Trophoblast cell (in vitro differentiated cells and primary cell): ENCODE results near the gene CD40.

ENCODE experiments used
- DNase-seq, 2 donors: peaks; one replicate each; pipeline ENCODE4 v3.0.0-alpha.2; 2016
- H2AFZ ChIP-seq: 2 replicates; pipeline ENCODE4 v1.6.1; 2013; ENCODE audit warnings: low read length, moderate library complexity, mild to moderate bottlenecking; ENCODE audit not compliant: insufficient read depth, poor library complexity
- H2AK5ac ChIP-seq: 2 replicates; pipeline ENCODE4 v1.6.1; 2013; ENCODE audit warnings: mild to moderate bottlenecking, low read length
- H2BK120ac ChIP-seq: 2 replicates; pipeline ENCODE4 v1.6.1; 2013; ENCODE audit warnings: low read length, mild to moderate bottlenecking, moderate library complexity; ENCODE audit not compliant: insufficient read depth, poor library complexity
- H2BK12ac ChIP-seq: 2 replicates; pipeline ENCODE4 v1.6.1; 2013; ENCODE audit warnings: mild to moderate bottlenecking, low read length, moderate library complexity
- H2BK5ac ChIP-seq: 2 replicates; pipeline ENCODE4 v1.6.1; 2013; ENCODE audit warnings: low read length, low read depth, moderate library complexity, mild to moderate bottlenecking; ENCODE audit not compliant: poor library complexity
- H3K14ac ChIP-seq: 2 replicates; pipeline ENCODE4 v1.6.1; 2013; ENCODE audit warnings: mild to moderate bottlenecking, low read length
- H3K18ac ChIP-seq: 2 replicates; pipeline ENCODE4 v1.6.1; 2013; ENCODE audit warnings: mild to moderate bottlenecking, low read length
- H3K23ac ChIP-seq: 2 replicates; pipeline ENCODE4 v1.6.1; 2013; ENCODE audit warnings: low read length
- H3K27ac ChIP-seq: 2 replicates; pipeline ENCODE4 v1.5.1; 2013; ENCODE audit warnings: low read depth, mild to moderate bottlenecking, inconsistent platforms, low read length, moderate library complexity
- H3K27me3 ChIP-seq: 2 replicates; pipeline ENCODE4 v1.6.1; 2013; ENCODE audit warnings: inconsistent platforms, mild to moderate bottlenecking, low read length, moderate library complexity; ENCODE audit not compliant: insufficient read depth
- H3K36me3 ChIP-seq, 2 experiments: 1 replicate in 1 of 2; 2 replicates in 1 of 2; pipeline ENCODE4 v1.6.1; 2013; ENCODE audit warnings: low read length in 2 of 2, mild to moderate bottlenecking in 2 of 2, moderate library complexity in 1 of 2; ENCODE audit not compliant: insufficient read depth in 2 of 2, control insufficient read depth in 1 of 2
- H3K4ac ChIP-seq: 2 replicates; pipeline ENCODE4 v1.6.1; 2013; ENCODE audit warnings: low read depth, mild to moderate bottlenecking, low read length, moderate library complexity
- H3K4me1 ChIP-seq, 2 experiments: 1 replicate in 1 of 2; 2 replicates in 1 of 2; pipeline ENCODE4 v1.6.1; 2013; ENCODE audit warnings: low read length in 2 of 2, mild to moderate bottlenecking in 2 of 2, moderate library complexity in 1 of 2; ENCODE audit not compliant: insufficient read depth in 2 of 2, control insufficient read depth in 1 of 2
- H3K4me2 ChIP-seq: 2 replicates; pipeline ENCODE4 v1.6.1; 2013; ENCODE audit warnings: inconsistent platforms, mild to moderate bottlenecking, low read length, moderate library complexity
- H3K4me3 ChIP-seq: 2 replicates; pipeline ENCODE4 v1.5.1; 2013; ENCODE audit warnings: mild to moderate bottlenecking, low read depth, low read length, inconsistent platforms
- H3K79me1 ChIP-seq: one replicate; pipeline ENCODE4 v1.6.1; 2013; ENCODE audit warnings: low read length
- H3K79me2 ChIP-seq: 2 replicates; pipeline ENCODE4 v1.6.1; 2013; ENCODE audit warnings: low read length, mild to moderate bottlenecking; ENCODE audit not compliant: control insufficient read depth, insufficient read depth, poor library complexity
- H3K9ac ChIP-seq: 2 replicates; pipeline ENCODE4 v1.6.1; 2013; ENCODE audit warnings: mild to moderate bottlenecking, low read length
- H3K9me3 ChIP-seq: 2 replicates; pipeline ENCODE4 v1.6.1; 2013; ENCODE audit warnings: low read depth, mild to moderate bottlenecking, control low read depth, inconsistent platforms, low read length; ENCODE audit not compliant: insufficient read depth
- H4K12ac ChIP-seq: 2 replicates; pipeline ENCODE4 v1.6.1; 2013; ENCODE audit warnings: low read depth, mild to moderate bottlenecking, low read length, moderate library complexity
- H4K8ac ChIP-seq: 2 replicates; pipeline ENCODE4 v1.6.1; 2013; ENCODE audit warnings: low read depth, mild to moderate bottlenecking, low read length, moderate library complexity
- H4K91ac ChIP-seq: one replicate; pipeline ENCODE4 v1.6.1; 2013; ENCODE audit warnings: low read depth, mild to moderate bottlenecking, low read length, moderate library complexity
- WGBS: extraction: QIAGEN DNeasy Blood & Tissue Kit; methylation state at CpG from one replicate; pipeline ENCODE4 v1.1.7; 2013; ENCODE audit warnings: missing lambda C conversion rate; ENCODE audit not compliant: insufficient read length, insufficient coverage; ENCODE audit errors: extremely low coverage; 5-methylcytosine and 5-hydroxymethylcytosine counted together

Gene CD40

DNA sequence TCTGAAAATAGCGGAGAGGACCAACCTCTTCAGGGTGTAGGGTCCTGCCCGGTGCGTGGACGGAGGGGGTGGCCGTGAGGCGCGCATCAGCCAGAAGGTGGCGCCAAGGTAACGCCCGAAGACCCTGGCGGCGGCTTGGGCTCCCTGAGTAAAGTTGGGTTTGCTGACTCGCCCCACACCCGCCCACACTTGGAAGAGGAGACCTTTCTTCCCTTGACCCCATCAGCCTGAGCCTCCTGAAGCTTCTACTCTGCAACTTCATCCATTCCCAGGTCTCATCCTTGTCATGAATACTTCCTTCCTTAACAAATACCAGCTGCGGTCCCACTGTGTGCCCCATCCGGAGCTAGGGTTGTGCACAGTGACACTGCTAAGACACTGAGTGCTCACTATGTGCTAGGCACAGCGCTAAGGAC is 14.6 kb downstream of the CD40 start:
- Histone ChIP-seq H2AK5ac (no peak overlapping the region), H3K4me2 (no peak overlapping the region), H3K9ac (no peak overlapping the region), H4K12ac (no peak overlapping the region), H4K91ac (no peak overlapping the region), H3K23ac (no peak overlapping the region), H3K27ac (no peak overlapping the region), H3K9me3 (no peaks in the 10 kb centered on the region), H3K36me3 (no peaks in the 10 kb centered on the region), H2BK12ac (no peak overlapping the region), H3K4me3 (no peak overlapping the region), H4K8ac (no peak overlapping the region), H3K27me3 (no peaks in the 10 kb centered on the region), H3K4me1 (no peaks in the 10 kb centered on the region), H2AFZ (no peak overlapping the region), H2BK120ac (no peak overlapping the region), H3K79me1 (no peaks in the 10 kb centered on the region), H3K18ac (no peak overlapping the region), H2BK5ac (no peak overlapping the region), H3K4ac (no peak overlapping the region), H3K79me2 (no peaks in the 10 kb centered on the region), H3K14ac (no peak overlapping the region)
- peak; percentile 40 to 68 for DNase-seq
- no CpG with 5 or more reads among the region's 17 CpGs for WGBS

GRCh38 chr20:46133886-46134654 is 16.0 kb downstream of the CD40 start:
- DNase-seq, result no peak
- no CpG with 5 or more reads among the region's 11 CpGs for WGBS
- no peaks in the 10 kb centered on the region for H3K4me1 ChIP-seq

DNA sequence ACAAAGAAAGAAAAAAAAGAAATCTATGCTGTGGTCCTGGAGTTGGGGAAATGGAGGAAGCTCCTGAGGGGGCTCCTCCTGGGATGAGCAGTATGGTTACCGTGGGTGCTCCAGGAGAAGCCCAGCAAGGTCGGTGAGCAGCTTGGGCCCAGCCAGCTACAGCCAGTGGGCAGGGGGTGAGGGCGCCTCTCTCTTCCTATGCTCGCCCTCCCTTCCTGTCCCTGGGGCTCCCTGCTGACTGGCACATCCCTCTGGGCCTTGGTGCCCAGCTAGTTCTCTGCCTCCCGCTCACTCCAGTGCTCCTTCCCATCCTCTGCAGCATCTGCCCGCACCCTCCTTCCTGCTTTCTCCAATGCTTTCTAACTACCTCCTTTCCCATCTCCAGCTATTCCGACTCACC is 16.6 kb downstream of the CD40 start:
- WGBS, result no CpG with 5 or more reads among the region's 7 CpGs

More at GRCh38 chr20:46133886-46134654, 16.0 kb downstream of the CD40 start:
- no peak overlapping the region for H3K14ac ChIP-seq
- no peak overlapping the region for H2AK5ac ChIP-seq
- no peak overlapping the region for H3K4ac ChIP-seq
- H3K4me2 ChIP-seq, result no peak overlapping the region
- no peaks in the 10 kb centered on the region for H3K36me3 ChIP-seq
- no peak overlapping the region for H2BK120ac ChIP-seq
- H3K18ac ChIP-seq, result no peak overlapping the region
- no peak overlapping the region for H3K9ac ChIP-seq
- H3K23ac ChIP-seq, result no peak overlapping the region
- H3K9me3 ChIP-seq, result no peaks in the 10 kb centered on the region
- no peaks in the 10 kb centered on the region for H3K79me1 ChIP-seq
- H2BK12ac ChIP-seq, result no peak overlapping the region
- H3K4me3 ChIP-seq, result no peak overlapping the region
- H4K91ac ChIP-seq, result no peak overlapping the region
- H2AFZ ChIP-seq, result no peak overlapping the region
- H3K79me2 ChIP-seq, result no peaks in the 10 kb centered on the region
- no peak overlapping the region for H4K8ac ChIP-seq
- H3K27me3 ChIP-seq, result no peaks in the 10 kb centered on the region
- no peak overlapping the region for H2BK5ac ChIP-seq
- no peak overlapping the region for H3K27ac ChIP-seq
- no peak overlapping the region for H4K12ac ChIP-seq

DNA sequence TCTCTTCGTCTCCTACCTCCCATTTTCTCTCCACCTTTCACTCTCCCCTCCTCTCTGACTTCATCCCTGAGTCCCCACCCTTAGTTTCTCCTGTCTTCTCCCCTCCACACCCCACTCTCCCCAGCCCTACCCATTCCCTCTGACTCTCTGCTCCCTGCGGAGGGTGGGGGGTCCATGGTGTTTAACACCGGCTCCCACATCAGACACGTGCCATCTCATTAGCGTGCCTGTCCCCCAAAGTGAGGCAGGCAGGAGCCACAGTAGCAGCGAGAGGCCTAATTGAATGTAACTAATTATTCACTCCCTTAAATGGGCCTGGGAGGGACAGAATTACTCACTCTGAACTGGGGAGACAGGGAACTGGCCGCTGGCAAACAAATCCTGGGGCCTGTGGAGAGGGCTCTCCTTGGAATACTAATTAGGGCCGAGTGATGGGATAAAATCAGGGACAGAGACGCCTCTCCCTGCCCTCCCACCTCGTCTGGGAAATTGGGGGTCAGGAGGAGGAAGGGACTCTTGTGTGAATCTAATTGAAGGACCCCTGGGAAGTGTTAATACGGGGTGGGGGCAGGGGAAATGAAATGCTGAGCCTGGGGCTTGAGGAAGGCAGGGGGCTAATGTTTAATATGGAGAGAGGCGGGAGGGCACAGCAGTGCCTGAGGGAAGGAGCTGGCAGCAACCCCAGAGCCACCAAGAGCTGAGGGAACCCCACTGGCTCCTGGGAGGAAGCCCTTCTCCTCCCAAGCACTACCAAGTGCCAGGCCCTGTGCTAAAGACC is 17.9 kb downstream of the CD40 start:
- no peaks in the 10 kb centered on the region for H3K9me3 ChIP-seq
- no peak for DNase-seq
- no peaks in the 10 kb centered on the region for H3K4me1 ChIP-seq
- H2BK120ac ChIP-seq, result no peak overlapping the region
- H3K4ac ChIP-seq, result no peak overlapping the region
- H2AK5ac ChIP-seq, result no peak overlapping the region
- no peak overlapping the region for H3K4me3 ChIP-seq
- H3K14ac ChIP-seq, result no peak overlapping the region
- H2BK5ac ChIP-seq, result no peak overlapping the region
- no peak overlapping the region for H4K12ac ChIP-seq
- no peak overlapping the region for H4K8ac ChIP-seq
- H3K27ac ChIP-seq, result no peak overlapping the region
- no peaks in the 10 kb centered on the region for H3K36me3 ChIP-seq
- no peaks in the 10 kb centered on the region for H3K79me1 ChIP-seq
- WGBS, result 100% methylated on average over 1 of the region's 12 CpGs
- H2AFZ ChIP-seq, result no peak overlapping the region
- H2BK12ac ChIP-seq, result no peak overlapping the region
- H3K18ac ChIP-seq, result no peak overlapping the region
- H3K27me3 ChIP-seq, result no peaks in the 10 kb centered on the region
- H4K91ac ChIP-seq, result no peak overlapping the region
- H3K23ac ChIP-seq, result no peak overlapping the region
- H3K4me2 ChIP-seq, result no peak overlapping the region
- H3K79me2 ChIP-seq, result no peaks in the 10 kb centered on the region
- H3K9ac ChIP-seq, result no peak overlapping the region

More for the DNA sequence above, 16.6 kb downstream of the CD40 start:
- no peak overlapping the region for H2AFZ ChIP-seq
- H4K8ac ChIP-seq, result no peak overlapping the region
- H3K18ac ChIP-seq, result no peak overlapping the region
- H3K9ac ChIP-seq, result no peak overlapping the region
- no peaks in the 10 kb centered on the region for H3K4me1 ChIP-seq
- DNase-seq, result no peak
- no peak overlapping the region for H2AK5ac ChIP-seq
- no peak overlapping the region for H3K4me3 ChIP-seq
- no peak overlapping the region for H4K91ac ChIP-seq
- no peaks in the 10 kb centered on the region for H3K9me3 ChIP-seq
- no peak overlapping the region for H3K23ac ChIP-seq
- no peak overlapping the region for H2BK5ac ChIP-seq
- no peaks in the 10 kb centered on the region for H3K36me3 ChIP-seq
- H2BK12ac ChIP-seq, result no peak overlapping the region
- no peaks in the 10 kb centered on the region for H3K79me2 ChIP-seq
- no peaks in the 10 kb centered on the region for H3K27me3 ChIP-seq
- no peak overlapping the region for H3K14ac ChIP-seq
- no peak overlapping the region for H3K27ac ChIP-seq
- H2BK120ac ChIP-seq, result no peak overlapping the region
- H4K12ac ChIP-seq, result no peak overlapping the region
- H3K4me2 ChIP-seq, result no peak overlapping the region
- H3K79me1 ChIP-seq, result no peaks in the 10 kb centered on the region
- H3K4ac ChIP-seq, result no peak overlapping the region
